GM21367 (cell line): Measurements from ENCODE around the gene ITGB6.
A peak's percentile ranks its signal among the peaks of the same experiment; 100 is the strongest.

Experiments used
- ATAC-seq: cut with Tn5 transposase; IDR thresholded peaks from one replicate; pipeline ENCODE4 v1.9.1; 2021; ENCODE audit not compliant: unreplicated experiment

Gene ITGB6

GRCh38 chr2:160199683-160200389 is at the start of gene ITGB6:
Gene ITGB6, minus strand, starts transcription at chr2:160200272. Its CDS starts 209 bp downstream, at chr2:160200063.
- no peak for ATAC-seq

GRCh38 chr2:160247296-160248035 is 47.4 kb upstream of the ITGB6 start:
- ATAC-seq, result no peak

- ATAC-seq, result no peak
Observed at GRCh38 chr2:160246356-160246755, 46.3 kb upstream of the ITGB6 start.

DNA sequence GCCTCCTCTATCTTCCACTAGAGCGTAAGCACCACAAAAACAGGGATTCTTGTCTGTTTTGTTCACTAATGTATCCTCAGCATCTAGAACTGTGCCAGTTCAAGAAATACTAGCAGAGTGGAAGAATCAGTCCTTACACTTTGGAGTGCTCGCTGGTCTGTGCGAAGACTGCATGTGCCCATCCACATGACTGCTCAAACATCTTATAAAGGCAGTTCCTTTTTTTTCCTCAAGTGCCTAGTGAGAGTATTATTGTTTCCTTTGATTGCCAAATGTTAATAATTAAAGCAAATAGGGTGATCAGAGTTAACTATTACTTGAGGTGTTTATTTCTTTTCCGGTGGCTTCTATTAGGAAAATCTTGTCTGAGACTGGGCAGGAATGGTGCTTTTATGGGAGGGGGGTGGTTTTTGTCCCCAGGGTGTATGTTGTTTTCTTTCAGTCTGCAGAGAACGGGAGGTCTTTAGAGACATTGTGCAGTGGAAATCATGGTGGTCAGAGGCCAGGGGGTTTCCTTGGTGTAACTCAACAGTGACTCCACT is 45.6 kb upstream of the ITGB6 start:
- no peak for ATAC-seq

DNA sequence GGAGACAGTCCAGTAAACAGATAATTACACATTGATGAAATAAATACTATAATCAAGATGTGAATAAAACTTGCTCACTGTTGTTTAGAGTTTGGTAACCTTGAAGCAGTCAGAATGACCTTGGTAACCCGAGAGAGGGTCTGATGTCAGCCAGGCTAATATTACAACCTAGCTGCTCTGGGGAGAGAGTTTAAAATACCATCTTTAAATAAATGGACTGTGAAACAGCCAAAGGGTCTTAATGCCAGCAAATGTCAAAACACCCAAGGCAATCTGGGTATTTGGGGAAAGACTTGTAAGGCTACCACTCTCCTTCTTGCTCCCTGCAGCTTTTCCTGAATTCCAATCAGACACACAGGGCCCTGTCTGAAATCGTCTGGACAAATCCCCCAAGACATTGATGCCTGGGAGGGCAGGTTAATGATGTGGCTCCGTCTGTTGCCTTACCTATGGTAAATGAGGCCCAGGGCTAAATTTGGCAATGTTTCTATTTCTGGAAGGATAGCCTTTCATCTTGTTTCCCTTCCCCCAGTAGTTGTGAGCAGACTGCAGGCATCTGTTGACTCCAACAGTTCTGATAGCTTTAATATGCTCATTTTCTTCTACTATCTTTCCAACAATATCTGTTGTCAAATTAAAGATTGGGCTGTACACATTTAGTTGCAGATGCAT is 43.0 kb upstream of the ITGB6 start:
- ATAC-seq, result no peak

DNA sequence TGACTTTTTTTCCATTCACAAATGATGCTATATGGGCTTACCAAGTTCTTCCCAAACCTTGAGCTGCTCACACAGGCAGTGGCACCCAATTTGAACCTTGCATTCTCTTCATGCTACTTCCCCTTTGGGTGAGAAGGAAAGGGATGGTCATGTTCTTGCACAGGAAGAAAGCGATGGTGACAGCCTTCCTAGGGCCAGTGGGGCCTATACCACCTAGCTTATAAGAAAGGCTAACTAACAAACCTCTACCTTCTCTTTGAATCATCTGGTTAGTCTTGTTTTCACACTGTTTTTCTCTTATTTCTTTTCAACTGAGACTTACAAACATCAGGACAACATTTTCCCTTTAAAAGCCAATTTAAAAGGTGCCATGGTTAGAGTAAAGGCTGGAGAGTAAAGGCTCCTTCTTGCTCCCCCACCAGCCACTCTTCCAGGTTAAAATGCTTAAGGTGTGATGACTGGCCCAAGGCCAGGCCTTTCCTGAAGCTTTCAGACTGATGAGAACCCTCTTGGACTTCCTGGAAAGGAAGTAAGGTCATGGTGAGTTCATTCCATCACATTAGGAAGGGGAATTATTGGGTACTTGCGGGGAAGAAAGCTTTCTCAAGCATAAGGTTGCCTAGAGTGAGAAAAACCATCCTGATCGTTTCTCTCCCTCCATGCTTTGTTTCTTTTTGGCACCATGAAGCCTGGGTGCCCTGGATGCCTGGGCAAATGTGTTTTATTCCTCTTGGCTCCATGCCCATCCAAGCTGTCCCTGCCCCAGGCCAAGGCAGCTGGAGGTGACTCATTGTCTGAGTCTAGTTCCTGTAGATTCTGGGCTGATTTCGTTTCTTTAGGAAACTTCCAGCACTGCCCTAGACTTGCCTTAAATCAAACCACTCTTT is 41.4 kb upstream of the ITGB6 start:
- no peak for ATAC-seq

- ATAC-seq, result no peak
Observed at GRCh38 chr2:160239436-160239835, 39.4 kb upstream of the ITGB6 start.

GRCh38 chr2:160238392-160238791 is 38.3 kb upstream of the ITGB6 start:
- ATAC-seq, result no peak

DNA sequence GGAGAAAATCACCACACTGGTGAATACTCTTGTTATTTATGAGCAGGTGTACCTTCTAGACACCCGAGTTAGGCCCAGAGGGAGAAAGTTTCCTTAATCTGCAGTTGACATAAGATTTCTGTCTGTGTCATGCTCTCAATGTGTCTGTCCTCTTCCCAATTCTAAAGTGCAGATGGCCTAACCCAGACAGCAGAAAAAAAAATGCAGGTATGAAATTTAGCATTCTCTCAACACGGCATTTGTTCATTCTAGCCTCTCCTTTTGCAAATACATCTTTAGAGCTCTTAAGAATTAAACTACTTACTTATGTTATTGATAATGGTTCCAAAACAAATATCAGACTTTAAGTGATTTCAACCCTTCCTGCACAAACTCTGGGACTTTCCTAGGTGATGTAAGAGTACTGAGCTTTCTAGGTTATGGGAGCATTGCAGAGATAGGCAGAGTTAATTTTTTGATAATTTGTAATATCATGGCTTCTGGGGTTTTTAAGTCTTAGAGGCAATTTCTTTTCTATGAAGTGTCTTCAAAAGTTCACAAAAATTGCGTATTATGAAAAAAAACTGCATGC is 32.9 kb upstream of the ITGB6 start:
- no peak for ATAC-seq

DNA sequence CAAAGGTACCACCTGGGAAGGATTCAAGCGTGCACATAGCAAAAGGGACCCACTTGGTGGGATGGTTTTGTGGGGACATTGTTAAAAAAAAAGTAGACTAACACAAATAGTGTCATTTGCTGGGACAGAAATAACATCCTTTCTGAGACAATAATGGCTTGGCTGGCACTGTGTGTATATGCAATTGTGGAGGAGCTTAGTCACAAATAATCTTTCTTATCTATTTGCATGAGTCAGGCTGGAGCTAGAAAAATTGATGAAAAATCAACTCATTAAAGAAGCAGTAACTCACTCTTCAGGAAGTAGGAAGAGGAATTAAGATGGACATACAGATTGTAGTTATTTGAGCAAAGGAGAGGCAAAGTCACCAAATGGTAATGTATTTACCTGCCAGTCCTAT is 29.5 kb upstream of the ITGB6 start:
- no peak for ATAC-seq

- no peak for ATAC-seq
Observed at GRCh38 chr2:160228141-160228917, 28.3 kb upstream of the ITGB6 start.

DNA sequence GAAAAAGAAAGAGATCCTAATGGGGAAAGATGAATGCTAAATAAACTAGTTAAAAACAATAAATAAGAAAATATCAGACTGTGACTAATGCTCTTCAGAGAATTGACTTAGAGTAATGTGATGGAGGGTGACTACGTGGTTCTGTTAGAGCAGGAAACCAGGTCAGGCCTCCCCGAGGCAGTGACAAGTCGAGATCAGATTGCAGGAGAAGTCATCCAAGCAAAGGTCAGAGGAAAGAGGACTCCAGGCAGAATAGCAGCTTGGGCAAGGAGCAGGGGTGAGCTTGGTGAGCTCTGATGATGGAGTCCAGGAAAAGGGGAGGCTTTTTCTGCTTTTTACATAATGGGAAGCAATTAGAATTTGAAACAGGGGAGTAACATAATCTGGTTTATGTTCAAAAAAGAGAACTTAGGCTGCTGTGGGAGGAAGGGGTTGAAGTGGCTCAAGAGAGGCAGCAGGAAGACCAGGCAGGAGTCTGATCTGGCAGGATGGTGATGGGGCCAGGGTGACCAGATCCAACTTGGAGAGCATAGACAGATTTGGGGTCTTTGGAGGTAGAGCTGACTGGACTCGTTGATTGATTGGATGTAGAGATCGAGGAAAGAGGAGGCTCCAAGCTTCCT is 27.3 kb upstream of the ITGB6 start:
- ATAC-seq, result no peak

DNA sequence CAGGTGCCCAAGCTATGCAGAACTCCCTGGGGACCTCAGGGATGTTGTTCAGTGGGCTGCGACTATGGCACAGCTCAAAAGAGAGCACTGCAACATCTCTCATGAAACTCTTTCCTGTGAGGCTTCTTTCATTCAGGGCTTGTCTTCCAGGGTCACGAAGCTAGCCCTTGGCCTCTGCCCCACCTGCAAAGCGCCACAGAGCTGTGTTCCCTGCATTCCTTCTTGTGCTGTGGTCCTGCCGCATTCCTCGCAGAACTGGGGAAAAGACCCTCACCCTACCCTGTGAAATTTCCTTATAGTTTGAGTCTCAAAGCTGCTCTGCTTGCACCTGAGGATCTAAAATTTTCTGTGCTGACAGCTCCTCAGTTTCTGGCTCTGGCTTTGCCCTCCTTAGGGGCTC is 26.3 kb upstream of the ITGB6 start:
- ATAC-seq, result no peak

GRCh38 chr2:160225722-160226121 is 25.6 kb upstream of the ITGB6 start:
- no peak for ATAC-seq

DNA sequence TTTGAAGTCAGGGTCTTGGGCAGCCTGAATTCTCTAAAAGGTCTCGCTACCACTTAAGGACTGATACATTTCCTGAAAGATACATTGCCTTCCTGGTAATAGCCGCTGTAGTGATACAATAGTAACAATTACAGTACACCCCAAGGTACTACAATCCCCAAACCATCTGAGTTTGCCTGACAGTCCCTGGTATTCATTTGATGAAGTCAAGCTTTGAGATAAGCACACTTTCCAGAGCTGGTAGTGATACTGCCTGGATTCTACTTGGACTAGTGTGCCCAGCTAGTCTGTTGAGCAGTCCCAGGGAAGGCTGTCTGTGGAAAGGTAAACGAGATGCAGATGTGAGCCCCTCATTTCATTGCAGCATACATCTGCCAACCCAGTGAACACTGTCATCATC is 24.4 kb upstream of the ITGB6 start:
- peak; percentile 18 for ATAC-seq

DNA sequence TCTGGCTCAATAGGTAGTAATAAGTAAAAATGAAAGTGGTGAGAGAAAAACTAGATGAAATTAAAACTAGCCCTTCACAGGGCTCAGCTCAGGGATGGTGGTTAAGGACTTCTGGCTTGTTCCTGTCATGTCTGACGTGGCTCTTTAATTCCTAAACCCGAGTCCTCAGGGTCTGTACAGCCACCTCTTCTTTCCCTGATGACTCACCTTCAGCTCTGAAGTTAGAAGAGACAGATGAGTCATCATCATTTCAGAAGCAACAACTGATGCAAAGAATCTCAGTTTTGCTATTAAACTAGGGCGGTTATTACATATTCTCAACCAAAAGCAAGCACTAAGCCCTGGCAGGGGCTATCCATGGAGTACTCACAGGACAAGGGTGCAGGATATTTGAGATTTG is 24.0 kb upstream of the ITGB6 start:
- peak; percentile 92 for ATAC-seq

DNA sequence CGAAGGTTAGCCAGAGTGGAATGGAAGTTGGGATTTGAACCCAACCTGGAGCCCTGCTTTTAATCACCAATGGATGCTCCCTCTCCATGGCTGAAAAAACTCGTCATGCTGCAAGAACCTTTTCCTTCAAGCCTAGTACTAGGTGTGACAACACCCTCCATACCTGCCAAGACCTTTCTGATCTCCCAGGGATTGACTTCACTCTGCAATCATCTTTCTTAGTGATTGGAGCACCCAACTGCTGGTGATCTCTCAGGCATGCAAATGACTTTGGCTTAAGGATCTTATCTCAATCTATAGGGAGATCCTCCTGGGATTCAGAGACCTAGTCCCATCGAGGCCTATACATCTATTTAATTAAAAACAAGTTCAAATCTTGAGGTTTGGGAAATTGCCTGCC is 23.5 kb upstream of the ITGB6 start:
- ATAC-seq, result no peak

- ATAC-seq, result no peak
Observed at GRCh38 chr2:160222546-160223283, 22.6 kb upstream of the ITGB6 start.
